Measurements from ENCODE around the gene OR2Y1. TPM values are rescaled to one million over a fixed set of nuclear protein-coding genes. Genes with fewer than 3 reads are reported as not detected.
"Not testable (repeated sequence)": the region's sequence is repeated elsewhere in the genome, so short reads cannot be mapped to it uniquely, and the experiment has no call there.

The OR2Y1 gene
- total RNA-seq, 1 experiment from 2014 or later, result not detected

- not testable (repeated sequence) for DNase-seq (ENCODE audit: low read depth)
Measured at GRCh38 chr5:180740953-180741352, 1.1 kb upstream of the OR2Y1 start.

GRCh38 chr5:180739271-180739670 is 587 bp downstream of the OR2Y1 start:
- no peak for DNase-seq (ENCODE audit: low read depth)

GRCh38 chr5:180736536-180736935 is 3.3 kb downstream of the OR2Y1 start:
- no peak for DNase-seq (ENCODE audit: low read depth)

- no peak for DNase-seq (ENCODE audit: low read depth)
Measured at GRCh38 chr5:180724944-180725343, 14.9 kb downstream of the OR2Y1 start.

- no peak for DNase-seq (ENCODE audit: low read depth)
Measured at GRCh38 chr5:180723936-180724335, 15.9 kb downstream of the OR2Y1 start.

- no peak for DNase-seq (ENCODE audit: low read depth)
Measured at GRCh38 chr5:180720486-180720885, 19.4 kb downstream of the OR2Y1 start.

- no peak for DNase-seq (ENCODE audit: low read depth)
Measured at GRCh38 chr5:180719781-180720180, 20.1 kb downstream of the OR2Y1 start.

GRCh38 chr5:180718810-180719453 is 20.9 kb downstream of the OR2Y1 start:
- DNase-seq (ENCODE audit: low read depth), result peak; percentile 39

- DNase-seq (ENCODE audit: low read depth), result no peak
Measured at GRCh38 chr5:180717989-180718388, 21.9 kb downstream of the OR2Y1 start.

GRCh38 chr5:180704362-180704761 is 35.5 kb downstream of the OR2Y1 start:
- peak; percentile 7 for DNase-seq (ENCODE audit: low read depth)

GRCh38 chr5:180703912-180704311 is 35.9 kb downstream of the OR2Y1 start:
- no peak for DNase-seq (ENCODE audit: low read depth)

- not testable (repeated sequence) for DNase-seq (ENCODE audit: low read depth)
Measured at GRCh38 chr5:180703371-180703770, 36.5 kb downstream of the OR2Y1 start.

GRCh38 chr5:180700440-180700839 is 39.4 kb downstream of the OR2Y1 start:
- DNase-seq (ENCODE audit: low read depth), result not testable (repeated sequence)

- no peak for DNase-seq (ENCODE audit: low read depth)
Measured at GRCh38 chr5:180699042-180699441, 40.8 kb downstream of the OR2Y1 start.

- DNase-seq (ENCODE audit: low read depth), result no peak
Measured at GRCh38 chr5:180696116-180696515, 43.7 kb downstream of the OR2Y1 start.

- DNase-seq (ENCODE audit: low read depth), result no peak
Measured at GRCh38 chr5:180692429-180692828, 47.4 kb downstream of the OR2Y1 start.

GRCh38 chr5:180691046-180691445 is 48.8 kb downstream of the OR2Y1 start:
- no peak for DNase-seq (ENCODE audit: low read depth)

- no peak for DNase-seq (ENCODE audit: low read depth)
Measured at GRCh38 chr5:180690562-180690961, 49.3 kb downstream of the OR2Y1 start.

GRCh38 chr5:180689775-180690174 is 50.1 kb downstream of the OR2Y1 start:
- no peak for DNase-seq (ENCODE audit: low read depth)

All from HT1080 (cell line).